HAP-1 (cell line): ENCODE results near the gene ATP5F1A.

Experiments used
- DNase-seq, 2 experiments: peaks; one replicate each; pipeline ENCODE4 v3.0.0-alpha.2; 2016 to 2020; ENCODE audit warnings: low spot score in 2 of 2
- H3K27me3 ChIP-seq: fragments of 250-450 bp; sonication (Bioruptor Pico); 2 replicates; pipeline ENCODE4 v1.5.1; 2020; ENCODE audit warnings: low read depth, mild to moderate bottlenecking, moderate library complexity
- H3K36me3 ChIP-seq: fragments of 250-450 bp; sonication (Bioruptor Pico); replicated peaks from 2 replicates; pipeline ENCODE4 v1.5.1; 2020; ENCODE audit warnings: mild to moderate bottlenecking
- H3K4me1 ChIP-seq: fragments of 250-450 bp; sonication (Bioruptor Pico); 2 replicates; pipeline ENCODE4 v1.5.1; 2020; ENCODE audit warnings: mild to moderate bottlenecking
- H3K4me3 ChIP-seq: fragments of 250-450 bp; sonication (Bioruptor Pico); 2 replicates; pipeline ENCODE4 v1.5.1; 2020; ENCODE audit warnings: mild to moderate bottlenecking, moderate library complexity
- H3K9me3 ChIP-seq: fragments of 250-450 bp; sonication (Bioruptor Pico); 2 replicates; pipeline ENCODE4 v1.5.1; 2020; ENCODE audit warnings: mild to moderate bottlenecking, moderate library complexity
- in situ Hi-C: fragments of 300-500 bp; cut with MboI; formaldehyde crosslinking; loops from 3 replicates; pipeline ENCODE4 v1.14.3; 2020; ENCODE audit warnings: low sequenced_read_pairs, inconsistent platforms, mixed read lengths

The ATP5F1A gene

DNA sequence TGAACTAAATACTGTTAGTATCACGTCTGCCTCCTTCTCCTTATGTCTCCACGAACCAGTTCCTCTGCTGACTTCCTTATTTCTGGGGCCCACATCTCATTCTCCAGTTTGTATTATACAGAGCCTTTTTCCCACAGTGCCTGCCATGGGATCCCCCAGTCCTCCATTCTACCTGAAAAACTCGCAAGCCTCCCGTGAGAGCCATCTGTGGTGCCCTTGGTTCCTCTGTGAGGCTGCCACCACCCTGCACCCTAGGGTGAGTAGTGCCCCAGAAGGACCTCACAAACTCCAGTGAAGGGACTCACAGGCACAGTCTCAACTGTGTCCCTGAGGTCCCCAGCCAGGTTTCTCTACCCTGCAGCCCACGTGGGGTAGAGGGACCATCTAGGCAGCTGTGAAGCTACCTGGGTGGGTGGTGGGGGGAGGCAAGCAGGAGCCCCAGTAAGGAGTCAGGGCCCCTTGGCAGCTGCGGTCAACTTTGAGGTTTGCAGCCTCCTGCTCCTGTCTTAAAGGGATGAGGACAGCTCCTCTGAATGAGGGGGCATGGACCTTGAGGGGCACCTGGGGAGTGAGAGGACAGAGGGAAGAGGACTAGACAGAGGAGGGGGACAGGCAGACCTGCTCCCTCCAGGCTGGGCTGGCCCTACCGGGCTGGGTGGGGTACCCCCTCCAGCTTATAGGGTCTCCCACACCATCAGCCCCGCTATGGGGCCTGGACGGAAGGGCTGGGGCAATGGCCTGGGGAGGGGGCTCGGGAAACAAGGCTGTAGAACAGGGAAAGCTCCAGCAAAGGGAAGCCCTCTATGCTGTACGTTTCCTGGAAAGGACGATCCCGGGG is 27.1 kb downstream of the ATP5F1A start:
- peak overlapping the region; percentile 60 for H3K4me3 ChIP-seq
- in situ Hi-C loops, result loop anchor here (5.0 kb wide), 1 partner anchor 379 kb away; no protein-coding TSS in a partner anchor
- DNase-seq, result no peak

GRCh38 chr18:46070232-46070631 is 27.9 kb downstream of the ATP5F1A start:
- Histone ChIP-seq H3K36me3 (no peaks in the 10 kb centered on the region), H3K4me1 (peaks cover 5% of the 10 kb centered on the region; the same call in 1 of the 2 replicates), H3K27me3 (no peaks in the 10 kb centered on the region), H3K9me3 (no peaks in the 10 kb centered on the region), H3K4me3 (no peak overlapping the region)
- in situ Hi-C loops, result loop anchor here (5.0 kb wide), 1 partner anchor 378 kb away; no protein-coding TSS in a partner anchor
- DNase-seq, result no peak

More for the DNA sequence above, 27.1 kb downstream of the ATP5F1A start:
- Histone ChIP-seq H3K4me1 (peaks cover 5% of the 10 kb centered on the region; the same call in 1 of the 2 replicates), H3K36me3 (no peaks in the 10 kb centered on the region), H3K9me3 (no peaks in the 10 kb centered on the region), H3K27me3 (no peaks in the 10 kb centered on the region)

DNA sequence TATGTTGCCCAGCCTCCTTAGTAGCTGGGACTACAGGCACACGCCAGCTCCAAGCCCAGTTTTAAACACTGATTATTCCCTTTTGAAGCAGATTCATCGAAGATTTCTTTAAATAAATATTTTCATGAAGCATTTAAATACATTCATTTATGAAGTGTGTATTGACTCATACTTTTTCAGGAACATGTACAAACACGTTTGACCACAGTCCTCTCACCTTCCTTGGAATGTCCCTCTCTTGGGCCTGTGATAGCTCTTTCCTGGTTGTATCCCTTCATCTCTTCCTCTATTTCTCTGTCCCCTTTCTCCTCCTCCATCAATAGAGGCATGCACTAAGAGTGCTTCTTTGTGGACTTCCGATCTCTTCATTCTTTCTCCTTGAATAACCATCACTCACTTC is 28.6 kb downstream of the ATP5F1A start:
- in situ Hi-C loops, result no loop called here

DNA sequence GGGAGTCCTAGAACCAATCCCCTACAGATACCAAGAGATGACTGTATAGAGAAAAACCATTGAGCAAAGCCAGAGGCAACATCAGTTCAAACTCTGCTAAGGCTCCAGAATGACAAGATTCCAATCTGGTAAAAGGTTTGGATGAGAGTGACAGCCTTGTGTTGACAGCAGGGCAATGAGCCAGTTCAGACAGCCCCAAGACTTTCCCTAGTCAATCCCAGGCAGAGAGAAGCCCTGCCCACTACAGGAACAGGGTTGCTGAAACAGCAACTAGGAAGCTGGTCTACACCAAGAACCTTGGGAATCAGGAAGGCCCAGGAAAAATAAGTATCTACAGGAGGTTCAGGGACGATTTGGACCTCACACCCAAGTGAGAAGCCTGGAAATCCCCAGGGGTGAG is 29.3 kb downstream of the ATP5F1A start:
- no peaks in the 10 kb centered on the region for H3K27me3 ChIP-seq
- no peaks in the 10 kb centered on the region for H3K36me3 ChIP-seq
- no peak for DNase-seq
- no peaks in the 10 kb centered on the region for H3K9me3 ChIP-seq
- H3K4me3 ChIP-seq, result no peak overlapping the region
- peaks cover 8% of the 10 kb centered on the region for H3K4me1 ChIP-seq
- in situ Hi-C loops, result no loop called here

More for the DNA sequence above, 28.6 kb downstream of the ATP5F1A start:
- no peak for DNase-seq
- Histone ChIP-seq H3K4me1 (peaks cover 5% of the 10 kb centered on the region; the same call in 1 of the 2 replicates), H3K4me3 (no peak overlapping the region), H3K9me3 (no peaks in the 10 kb centered on the region), H3K27me3 (no peaks in the 10 kb centered on the region), H3K36me3 (no peaks in the 10 kb centered on the region)

GRCh38 chr18:46067438-46068007 is 30.6 kb downstream of the ATP5F1A start:
- H3K4me3 ChIP-seq, result no peak overlapping the region
- DNase-seq, result peak in 1 of 2 experiments; percentile 31
- in situ Hi-C loops, result no loop called here

GRCh38 chr18:46062781-46063180 is 35.3 kb downstream of the ATP5F1A start:
- H3K4me1 ChIP-seq, result peaks cover 8% of the 10 kb centered on the region; the same call in 1 of the 2 replicates
- no peaks in the 10 kb centered on the region for H3K36me3 ChIP-seq
- H3K9me3 ChIP-seq, result no peaks in the 10 kb centered on the region
- no peaks in the 10 kb centered on the region for H3K27me3 ChIP-seq
- DNase-seq, result no peak
- H3K4me3 ChIP-seq, result no peak overlapping the region
- in situ Hi-C loops, result no loop called here

More at GRCh38 chr18:46067438-46068007, 30.6 kb downstream of the ATP5F1A start:
- Histone ChIP-seq H3K36me3 (no peaks in the 10 kb centered on the region), H3K9me3 (no peaks in the 10 kb centered on the region), H3K27me3 (no peaks in the 10 kb centered on the region), H3K4me1 (peaks cover 11% of the 10 kb centered on the region)

- no peak for DNase-seq
- H3K4me1 ChIP-seq, result peaks cover 8% of the 10 kb centered on the region; the same call in 1 of the 2 replicates
- in situ Hi-C loops, result no loop called here
These were observed 36.3 kb downstream of the ATP5F1A start for GRCh38 chr18:46061796-46062195.

GRCh38 chr18:46061387-46061786 is 36.7 kb downstream of the ATP5F1A start:
- no peaks in the 10 kb centered on the region for H3K36me3 ChIP-seq
- H3K4me3 ChIP-seq, result no peak overlapping the region
- H3K4me1 ChIP-seq, result peaks cover 8% of the 10 kb centered on the region; the same call in 1 of the 2 replicates
- H3K27me3 ChIP-seq, result no peaks in the 10 kb centered on the region
- DNase-seq, result no peak
- H3K9me3 ChIP-seq, result no peaks in the 10 kb centered on the region
- in situ Hi-C loops, result no loop called here

More at GRCh38 chr18:46061796-46062195, 36.3 kb downstream of the ATP5F1A start:
- Histone ChIP-seq H3K27me3 (no peaks in the 10 kb centered on the region), H3K36me3 (no peaks in the 10 kb centered on the region), H3K4me3 (no peak overlapping the region), H3K9me3 (no peaks in the 10 kb centered on the region)

- no peaks in the 10 kb centered on the region for H3K27me3 ChIP-seq
- DNase-seq, result no peak
- in situ Hi-C loops, result no loop called here
These were observed 37.7 kb downstream of the ATP5F1A start for GRCh38 chr18:46060359-46060841.

GRCh38 chr18:46055838-46056230 is 42.3 kb downstream of the ATP5F1A start:
- in situ Hi-C loops, result no loop called here
- Histone ChIP-seq H3K9me3 (no peaks in the 10 kb centered on the region), H3K4me1 (no peaks in the 10 kb centered on the region), H3K36me3 (no peaks in the 10 kb centered on the region), H3K4me3 (no peak overlapping the region), H3K27me3 (no peaks in the 10 kb centered on the region)
- no peak for DNase-seq

More at GRCh38 chr18:46060359-46060841, 37.7 kb downstream of the ATP5F1A start:
- H3K4me3 ChIP-seq, result no peak overlapping the region
- peaks cover 8% of the 10 kb centered on the region; the same call in 1 of the 2 replicates for H3K4me1 ChIP-seq
- no peaks in the 10 kb centered on the region for H3K36me3 ChIP-seq
- H3K9me3 ChIP-seq, result no peaks in the 10 kb centered on the region

- H3K27me3 ChIP-seq, result no peaks in the 10 kb centered on the region
- in situ Hi-C loops, result no loop called here
- H3K4me3 ChIP-seq, result no peak overlapping the region
- H3K36me3 ChIP-seq, result no peaks in the 10 kb centered on the region
- DNase-seq, result no peak
- no peaks in the 10 kb centered on the region for H3K9me3 ChIP-seq
- H3K4me1 ChIP-seq, result no peaks in the 10 kb centered on the region
These were observed 42.9 kb downstream of the ATP5F1A start for GRCh38 chr18:46054956-46055837.

DNA sequence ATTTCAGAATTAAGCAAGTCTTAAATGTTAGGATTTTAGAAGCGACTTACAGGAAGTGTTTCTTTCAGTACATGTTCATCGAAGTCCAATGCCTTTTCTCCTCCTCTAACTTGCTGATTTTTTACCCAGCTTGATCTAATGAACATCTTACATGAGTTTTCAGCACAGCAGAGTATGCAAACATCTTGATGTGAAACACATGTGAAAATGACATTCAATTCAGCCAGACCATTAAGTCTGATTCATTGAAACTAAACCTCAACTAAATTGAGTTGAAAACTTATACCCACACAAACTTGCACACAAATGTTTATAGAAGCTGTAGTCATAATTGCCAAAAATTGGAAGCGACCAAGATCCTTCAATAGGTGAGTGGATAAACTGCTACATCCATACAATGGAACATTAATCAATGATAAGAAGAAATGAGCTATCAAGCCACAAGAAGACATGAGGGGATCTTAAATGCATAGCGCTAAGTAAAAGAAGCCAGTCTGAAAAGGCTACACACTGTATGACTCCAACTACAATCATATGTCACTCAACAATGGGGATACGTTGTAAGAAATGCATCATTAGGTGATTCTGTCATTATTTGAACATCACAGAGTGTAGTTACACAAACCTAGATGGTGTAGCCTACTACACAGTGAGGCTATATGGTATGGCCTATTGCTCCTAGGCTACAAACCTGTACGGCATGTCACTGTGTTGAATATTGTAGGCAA is 44.6 kb downstream of the ATP5F1A start:
- Histone ChIP-seq H3K4me1 (no peaks in the 10 kb centered on the region), H3K4me3 (no peak overlapping the region), H3K27me3 (no peaks in the 10 kb centered on the region), H3K36me3 (no peaks in the 10 kb centered on the region), H3K9me3 (no peaks in the 10 kb centered on the region)
- no peak for DNase-seq
- in situ Hi-C loops, result no loop called here
